Neutrophil (primary cell): ENCODE results near the gene ERMAP.

Experiments
- H3K27ac ChIP-seq: fragments of 200-600 bp; sonication (generic); 2 replicates; pipeline ENCODE4 v1.5.1; 2016; ENCODE audit warnings: mild to moderate bottlenecking, moderate library complexity
- H3K27me3 ChIP-seq: fragments of 200-600 bp; sonication (generic); 2 replicates; pipeline ENCODE4 v1.6.0; 2016; ENCODE audit warnings: mild to moderate bottlenecking
- H3K36me3 ChIP-seq: fragments of 200-600 bp; sonication (generic); 2 replicates; pipeline ENCODE4 v1.5.1; 2017
- H3K4me1 ChIP-seq, 2 experiments: fragments of 200-600 bp in 1 of 2; sonication (generic) in 1 of 2; 1 replicate in 1 of 2; 2 replicates in 1 of 2; pipeline versions ENCODE4 v1.5.1 to v1.6.1; 2013 to 2016; ENCODE audit warnings: low read depth in 1 of 2, low read length in 1 of 2, mild to moderate bottlenecking in 1 of 2, moderate library complexity in 1 of 2; ENCODE audit not compliant: control insufficient read depth in 1 of 2, insufficient read depth in 1 of 2
- H3K4me3 ChIP-seq, 2 experiments: fragments of 200-600 bp in 1 of 2; sonication (generic) in 1 of 2; 1 replicate in 1 of 2; 2 replicates in 1 of 2; pipeline ENCODE4 v1.5.1; 2013 to 2016; ENCODE audit warnings: low read depth in 1 of 2, low read length in 1 of 2, mild to moderate bottlenecking in 1 of 2, moderate library complexity in 1 of 2
- H3K9me3 ChIP-seq: fragments of 200-600 bp; sonication (generic); 2 replicates; pipeline ENCODE4 v1.5.1; 2016
- CTCF ChIP-seq: fragments of 200-600 bp; sonication (generic); IDR thresholded peaks from 2 replicates; pipeline ENCODE4 v1.5.1; 2016; ENCODE audit warnings: antibody characterized with exemption

Gene ERMAP

GRCh38 chr1:42831273-42831672 lies 14.4 kb downstream of the ERMAP start:
- TF ChIP-seq CTCF: no peak
- H3K36me3 ChIP-seq: peaks cover 41% of the 10 kb centered on the region

GRCh38 chr1:42832641-42833240 lies 15.8 kb downstream of the ERMAP start:
- Histone ChIP-seq H3K36me3 (peaks cover 44% of the 10 kb centered on the region), H3K27ac (no peak overlapping the region), H3K4me1 (no peaks in the 10 kb centered on the region), H3K4me3 (no peak overlapping the region), H3K9me3 (no peaks in the 10 kb centered on the region), H3K27me3 (no peaks in the 10 kb centered on the region)
- no peak for TF ChIP-seq CTCF

More at GRCh38 chr1:42831273-42831672, 14.4 kb downstream of the ERMAP start:
- H3K27ac ChIP-seq: no peak overlapping the region
- H3K4me1 ChIP-seq: no peaks in the 10 kb centered on the region
- H3K27me3 ChIP-seq: no peaks in the 10 kb centered on the region
- no peak overlapping the region for H3K4me3 ChIP-seq
- H3K9me3 ChIP-seq: no peaks in the 10 kb centered on the region

GRCh38 chr1:42833981-42834380 lies 17.1 kb downstream of the ERMAP start:
- H3K4me3 ChIP-seq: no peak overlapping the region
- no peaks in the 10 kb centered on the region for H3K9me3 ChIP-seq
- H3K27ac ChIP-seq: no peak overlapping the region
- H3K4me1 ChIP-seq: no peaks in the 10 kb centered on the region
- no peak for TF ChIP-seq CTCF
- H3K36me3 ChIP-seq: peaks cover 51% of the 10 kb centered on the region
- H3K27me3 ChIP-seq: no peaks in the 10 kb centered on the region

- no peaks in the 10 kb centered on the region for H3K27me3 ChIP-seq
- no peak for TF ChIP-seq CTCF
- no peak overlapping the region for H3K27ac ChIP-seq
- no peaks in the 10 kb centered on the region for H3K9me3 ChIP-seq
- H3K4me1 ChIP-seq: no peaks in the 10 kb centered on the region
- H3K4me3 ChIP-seq: no peak overlapping the region
- H3K36me3 ChIP-seq: peaks cover 46% of the 10 kb centered on the region
Measured at GRCh38 chr1:42834803-42835202, 17.9 kb downstream of the ERMAP start.

- no peak for TF ChIP-seq CTCF
- Histone ChIP-seq H3K4me3 (no peak overlapping the region), H3K36me3 (peaks cover 40% of the 10 kb centered on the region), H3K9me3 (no peaks in the 10 kb centered on the region), H3K27ac (no peak overlapping the region), H3K4me1 (no peaks in the 10 kb centered on the region), H3K27me3 (no peaks in the 10 kb centered on the region)
Measured at GRCh38 chr1:42835422-42835821, 18.5 kb downstream of the ERMAP start.
